HepG2 (cell line): ENCODE measurements around the gene C11orf91. TPM values are rescaled to one million over a fixed set of nuclear protein-coding genes. Genes with fewer than 3 reads are reported as not detected.

ENCODE experiments used
- ATAC-seq: fragments of 200-7000 bp; cut with Tn5 transposase; 3 replicates; pipeline ENCODE4 v1.9.1; 2020; ENCODE audit warnings: mild to moderate bottlenecking, moderate library complexity
- BruUV-seq: library from RNA; stranded (reverse); fragments of 400-500 nt; replicated peaks from 2 replicates; lab custom pipeline; 2021; lab: Mats Ljungman, UMichigan
- CTCF ChIA-PET: fragments of 300-600 bp; formaldehyde crosslinking; extraction: SDS; loops from one replicate; lab custom pipeline; 2021; ENCODE audit warnings: low total read pairs, inconsistent platforms, low intra/inter-chr PET ratio; lab: Yijun Ruan, JAX
- POLR2A ChIA-PET: fragments of 350-600 bp; sonication (Branson Sonifier 250); formaldehyde crosslinking; loops from one replicate; lab custom pipeline; 2020; ENCODE audit warnings: antibody characterized with exemption, inconsistent platforms; lab: Yijun Ruan, JAX
- DNase-seq: peaks from one replicate; pipeline ENCODE4 v3.0.0-alpha.2; 2015; ENCODE audit warnings: low spot score
- FAIRE-seq: peaks from 3 replicates; lab custom pipeline; 2011; peaks lifted over from hg19 to GRCh38; lab: Jason Lieb, UNC
- H2AFZ ChIP-seq: one replicate; pipeline ENCODE4 v1.6.1; 2011; ENCODE audit warnings: low read length, inconsistent platforms
- H3K27ac ChIP-seq: fragments of 300-600 bp; 3 replicates; pipeline ENCODE4 v1.8.0; 2011; ENCODE audit warnings: mixed run types, mild to moderate bottlenecking, mixed read lengths, low read length, inconsistent platforms; ENCODE audit not compliant: insufficient read depth; ENCODE audit errors: extremely low read length
- H3K27me3 ChIP-seq, 2 experiments: fragments of 200-600 bp in 1 of 2; 2 replicates in 1 of 2; 3 replicates in 1 of 2; pipeline versions ENCODE4 v1.6.0 to v1.8.0; 2011; ENCODE audit warnings: low read length in 2 of 2, mild to moderate bottlenecking in 2 of 2, moderate library complexity in 2 of 2, inconsistent platforms in 1 of 2; ENCODE audit not compliant: insufficient read depth in 2 of 2, control insufficient read depth in 1 of 2
- H3K36me3 ChIP-seq, 2 experiments: fragments of 200-600 bp in 1 of 2; replicated peaks in 1 of 2; 2 replicates in 1 of 2; 3 replicates in 1 of 2; pipeline versions ENCODE4 v1.5.1 to v1.8.0; 2011; ENCODE audit warnings: low read length in 2 of 2, inconsistent platforms in 1 of 2; ENCODE audit not compliant: insufficient read depth in 2 of 2, control insufficient read depth in 1 of 2
- H3K4me1 ChIP-seq: 2 replicates; pipeline ENCODE4 v1.5.1; 2012; ENCODE audit warnings: low read length, inconsistent platforms; ENCODE audit not compliant: insufficient read depth
- H3K4me2 ChIP-seq: 2 replicates; pipeline ENCODE4 v1.6.0; 2011; ENCODE audit warnings: low read depth, low read length, inconsistent platforms
- H3K4me3 ChIP-seq, 3 experiments: fragments of 200-600 bp in 1 of 3; sonication (generic), shearing (Covaris generic) in 1 of 3; replicated peaks in 1 of 3; 2 replicates each; pipeline ENCODE4 v1.5.1; 2011 to 2016; ENCODE audit warnings: low read length in 3 of 3, inconsistent platforms in 2 of 3, low read depth in 2 of 3, mild to moderate bottlenecking in 2 of 3, control low read depth in 1 of 3, mixed read lengths in 1 of 3; ENCODE audit not compliant: insufficient read depth in 1 of 3
- H3K79me2 ChIP-seq: one replicate; pipeline ENCODE4 v1.6.1; 2011; ENCODE audit warnings: low read length, inconsistent platforms; ENCODE audit not compliant: insufficient read depth
- H3K9ac ChIP-seq: 2 replicates; pipeline ENCODE4 v1.6.0; 2011; ENCODE audit warnings: mild to moderate bottlenecking, low read depth, low read length, inconsistent platforms; ENCODE audit not compliant: insufficient read depth
- H3K9me3 ChIP-seq: 2 replicates; pipeline ENCODE4 v1.5.1; 2012; ENCODE audit warnings: mild to moderate bottlenecking, low read length
- H4K20me1 ChIP-seq: 2 replicates; pipeline ENCODE4 v1.6.0; 2011; ENCODE audit warnings: inconsistent platforms, mild to moderate bottlenecking, low read length, moderate library complexity; ENCODE audit not compliant: insufficient read depth
- ATF7 ChIP-seq, 2 experiments: fragments of 450-650 bp in 1 of 2; sonication (generic) in 1 of 2; formaldehyde crosslinking in 1 of 2; IDR thresholded peaks; 2 replicates each; pipeline versions ENCODE4 v1.4.0 to v1.6.1; 2016 to 2020; ENCODE audit warnings: antibody characterized with exemption in 1 of 2, mild to moderate bottlenecking in 1 of 2, missing genetic modification reagents in 1 of 2
- KDM5A ChIP-seq: fragments of 200-600 bp; sonication (generic); IDR thresholded peaks from 2 replicates; pipeline ENCODE4 v1.7.0; 2018; ENCODE audit warnings: antibody characterized with exemption, mild to moderate bottlenecking, low read length, borderline replicate concordance
- MBD4 ChIP-seq: IDR thresholded peaks from 2 replicates; pipeline ENCODE4 v1.6.1; 2012; ENCODE audit warnings: low read length, inconsistent platforms, borderline replicate concordance
- SNRNP70 ChIP-seq: fragments of 200-400 bp; formaldehyde crosslinking; IDR thresholded peaks from 2 replicates; pipeline ENCODE4 v1.6.1; 2017; ENCODE audit warnings: mild to moderate bottlenecking, low read depth, low read length, moderate library complexity
- ZBTB10 ChIP-seq: sonication (generic); formaldehyde crosslinking; IDR thresholded peaks from 2 replicates; pipeline ENCODE4 v1.4.0; 2020; ENCODE audit warnings: missing genetic modification reagents, borderline replicate concordance
- ZNF160 ChIP-seq: sonication (generic); formaldehyde crosslinking; IDR thresholded peaks from 2 replicates; pipeline ENCODE4 v1.8.0; 2022; ENCODE audit warnings: mild to moderate bottlenecking, inconsistent platforms, missing genetic modification reagents
- ZNF766 ChIP-seq: sonication (generic); formaldehyde crosslinking; IDR thresholded peaks from 2 replicates; pipeline ENCODE4 v1.5.0; 2020; ENCODE audit warnings: missing genetic modification reagents, borderline replicate concordance
- WGBS: methylation state at CpG from one replicate; pipeline ENCODE4 v1.1.6; 2017; ENCODE audit warnings: low lambda C conversion rate; 5-methylcytosine and 5-hydroxymethylcytosine counted together
- in situ Hi-C: cut with HindIII; loops from 2 replicates; pipeline ENCODE4 v1.10.0; 2017; ENCODE audit warnings: low pct_unique_long_range_greater_than_20kb; ENCODE audit not compliant: extremely low pct_ligation_motif_present
- intact Hi-C: fragments of 100-400 bp; cut with micrococcal nuclease; formaldehyde crosslinking; loops from one replicate; pipeline ENCODE4 v1.10.0; 2022; ENCODE audit not compliant: unreplicated experiment
- polyA plus RNA-seq, 8 experiments: library from polyadenylated mRNA; depleted of rRNA in 3 of 8; stranded (reverse) in 7 of 8; unstranded in 1 of 8; fragments of >200 nt; fragmentation: Illumina TruSeq in 4 of 8; extraction: Trizol in 4 of 8; gene quantifications; 2 replicates each; pipeline versions ENCODE4 v1.2.1 to v1.2.3, GENCODE V29; 2011 to 2016; ENCODE audit warnings: low read depth in 4 of 8, missing spikeins in 1 of 8, mixed read lengths in 1 of 8; ENCODE audit not compliant: insufficient read depth in 1 of 8
- total RNA-seq, 5 experiments: library from RNA; depleted of rRNA; stranded (reverse); fragments of >200 nt; fragmentation: Illumina TruSeq; extraction: Trizol; gene quantifications; 2 replicates each; pipeline ENCODE4 v1.2.3, GENCODE V29; 2016; ENCODE audit warnings: low read depth in 1 of 5
- TF ChIP-seq, protein P1 (sequence below): sonication (generic); formaldehyde crosslinking; IDR thresholded peaks from 2 replicates; pipeline ENCODE4 v1.4.0; 2020; ENCODE audit warnings: missing genetic modification reagents
- TF ChIP-seq, protein P2 (sequence below): sonication (generic); formaldehyde crosslinking; IDR thresholded peaks from 2 replicates; pipeline ENCODE4 v1.4.0; 2020; ENCODE audit warnings: missing genetic modification reagents

Gene C11orf91
- total and polyA plus RNA-seq, 2 of the 13 experiments (the other 11 are each of a cell fraction or from before 2014, with no cell fraction given), result 0.35 TPM; not detected in 1

- DNase-seq (no peak), FAIRE-seq (no peak), ATAC-seq (peak; percentile 32; the same call in 1 of the 3 replicates)
- TF ChIP-seq ZNF160 (CRISPR knock-in tag) (no peak), ATF7 (IDR thresholded peaks at IDR 0.05) (peak; percentile 84), ATF7 (CRISPR knock-in tag; IDR thresholded peaks at IDR 0.05) (no peak)
- Histone ChIP-seq H3K4me3 (no peak overlapping the region), H3K9ac (no peak overlapping the region), H3K27me3 (peaks cover 0 to 32% of the 10 kb centered on the region in 2 experiments; a peak in 2 of 5 replicates), H3K79me2 (no peaks in the 10 kb centered on the region), H3K36me3 (no peaks in the 10 kb centered on the region), H3K4me1 (no peaks in the 10 kb centered on the region), H4K20me1 (no peaks in the 10 kb centered on the region), H3K4me2 (no peak overlapping the region), H2AFZ (no peak overlapping the region), H3K9me3 (no peaks in the 10 kb centered on the region), H3K27ac (no peak overlapping the region)
- CTCF ChIA-PET, result no interaction called here
- no TSS peak for BruUV-seq
- WGBS, result 10% methylated on average over 4 of the region's 5 CpGs
- in situ Hi-C loops (no loop called here), intact Hi-C loops (no loop called here)
- POLR2A ChIA-PET, result no interaction called here
Measured at GRCh38 chr11:33659370-33660139, 41.1 kb downstream of the C11orf91 start.

DNA sequence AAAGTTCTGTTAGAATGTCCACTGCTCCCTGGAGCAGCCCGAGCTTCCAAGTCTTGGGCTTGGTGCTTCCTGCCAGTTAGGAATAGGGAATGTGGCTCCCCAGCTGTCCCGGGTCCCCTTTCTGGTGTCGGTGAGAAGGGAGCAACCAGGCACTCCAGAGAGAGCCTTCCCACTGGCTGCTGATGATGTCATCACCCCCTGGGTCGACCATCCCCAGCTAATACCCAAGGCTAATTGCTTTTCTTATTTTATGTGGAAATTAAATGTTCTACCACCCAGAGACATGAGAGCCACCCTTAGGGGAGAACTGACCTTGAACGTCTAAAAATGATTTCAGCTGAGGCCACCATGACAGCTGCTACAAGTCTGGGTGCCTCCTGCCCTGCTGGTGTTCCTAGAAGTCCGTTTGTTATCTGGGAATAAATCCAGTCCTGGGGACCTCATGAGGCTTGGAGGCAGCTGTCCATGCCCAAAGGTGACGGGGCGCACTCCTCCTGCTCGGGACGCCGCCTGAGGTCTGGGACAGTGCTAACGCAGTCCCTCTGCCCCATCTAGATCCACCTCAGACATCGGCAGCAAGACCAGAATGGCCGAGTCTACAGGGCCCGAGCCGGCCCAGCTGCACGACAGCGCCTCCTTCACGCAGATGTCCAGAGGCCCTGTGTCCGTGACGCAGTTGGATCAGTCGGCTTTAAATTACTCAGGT is 42.3 kb downstream of the C11orf91 start:
- H3K27ac ChIP-seq, result no peak overlapping the region
- H3K36me3 ChIP-seq, result no peaks in the 10 kb centered on the region
- H3K9me3 ChIP-seq, result no peaks in the 10 kb centered on the region
- intact Hi-C loops (no loop called here), in situ Hi-C loops (no loop called here)
- H2AFZ ChIP-seq, result no peak overlapping the region
- CTCF ChIA-PET, result no interaction called here
- no peak overlapping the region for H3K9ac ChIP-seq
- H4K20me1 ChIP-seq, result no peaks in the 10 kb centered on the region
- 37% methylated on average over 10 of the region's 22 CpGs for WGBS
- no peak overlapping the region for H3K4me3 ChIP-seq
- DNase-seq (no peak), FAIRE-seq (no peak), ATAC-seq (no peak)
- no TSS peak for BruUV-seq
- H3K79me2 ChIP-seq, result no peaks in the 10 kb centered on the region
- no peaks in the 10 kb centered on the region for H3K4me1 ChIP-seq
- H3K4me2 ChIP-seq, result no peak overlapping the region
- peaks cover 1 to 24% of the 10 kb centered on the region in 2 experiments; a peak in 2 of 5 replicates for H3K27me3 ChIP-seq
- POLR2A ChIA-PET, result no interaction called here
- TF ChIP-seq SNRNP70, result no peak
- TF ChIP-seq, protein P1, sequence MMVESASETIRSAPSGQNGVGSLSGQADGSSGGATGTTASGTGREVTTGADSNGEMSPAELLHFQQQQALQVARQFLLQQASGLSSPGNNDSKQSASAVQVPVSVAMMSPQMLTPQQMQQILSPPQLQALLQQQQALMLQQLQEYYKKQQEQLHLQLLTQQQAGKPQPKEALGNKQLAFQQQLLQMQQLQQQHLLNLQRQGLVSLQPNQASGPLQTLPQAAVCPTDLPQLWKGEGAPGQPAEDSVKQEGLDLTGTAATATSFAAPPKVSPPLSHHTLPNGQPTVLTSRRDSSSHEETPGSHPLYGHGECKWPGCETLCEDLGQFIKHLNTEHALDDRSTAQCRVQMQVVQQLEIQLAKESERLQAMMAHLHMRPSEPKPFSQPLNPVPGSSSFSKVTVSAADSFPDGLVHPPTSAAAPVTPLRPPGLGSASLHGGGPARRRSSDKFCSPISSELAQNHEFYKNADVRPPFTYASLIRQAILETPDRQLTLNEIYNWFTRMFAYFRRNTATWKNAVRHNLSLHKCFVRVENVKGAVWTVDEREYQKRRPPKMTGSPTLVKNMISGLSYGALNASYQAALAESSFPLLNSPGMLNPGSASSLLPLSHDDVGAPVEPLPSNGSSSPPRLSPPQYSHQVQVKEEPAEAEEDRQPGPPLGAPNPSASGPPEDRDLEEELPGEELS (CRISPR knock-in tag), result no peak
- TF ChIP-seq, protein P2, sequence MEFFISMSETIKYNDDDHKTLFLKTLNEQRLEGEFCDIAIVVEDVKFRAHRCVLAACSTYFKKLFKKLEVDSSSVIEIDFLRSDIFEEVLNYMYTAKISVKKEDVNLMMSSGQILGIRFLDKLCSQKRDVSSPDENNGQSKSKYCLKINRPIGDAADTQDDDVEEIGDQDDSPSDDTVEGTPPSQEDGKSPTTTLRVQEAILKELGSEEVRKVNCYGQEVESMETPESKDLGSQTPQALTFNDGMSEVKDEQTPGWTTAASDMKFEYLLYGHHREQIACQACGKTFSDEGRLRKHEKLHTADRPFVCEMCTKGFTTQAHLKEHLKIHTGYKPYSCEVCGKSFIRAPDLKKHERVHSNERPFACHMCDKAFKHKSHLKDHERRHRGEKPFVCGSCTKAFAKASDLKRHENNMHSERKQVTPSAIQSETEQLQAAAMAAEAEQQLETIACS (CRISPR knock-in tag), result no peak
- TF ChIP-seq ZNF766 (CRISPR knock-in tag), result no peak
- TF ChIP-seq KDM5A, result no peak
- no peak for TF ChIP-seq MBD4
- TF ChIP-seq ZBTB10, result no peak
- peak; percentile 71 for TF ChIP-seq ATF7 (IDR thresholded peaks at IDR 0.05)
- no peak for TF ChIP-seq ATF7 (CRISPR knock-in tag; IDR thresholded peaks at IDR 0.05)
